DMS79 (cell line): ENCODE data around the gene ELP5.
"Not testable (repeated sequence)": the region's sequence is repeated elsewhere in the genome, so short reads cannot be mapped to it uniquely, and the experiment has no call there.

ENCODE experiments used
- DNase-seq: peaks from one replicate; lab custom pipeline; 2025; lab: John Stamatoyannopoulos, UW

The ELP5 gene

DNA sequence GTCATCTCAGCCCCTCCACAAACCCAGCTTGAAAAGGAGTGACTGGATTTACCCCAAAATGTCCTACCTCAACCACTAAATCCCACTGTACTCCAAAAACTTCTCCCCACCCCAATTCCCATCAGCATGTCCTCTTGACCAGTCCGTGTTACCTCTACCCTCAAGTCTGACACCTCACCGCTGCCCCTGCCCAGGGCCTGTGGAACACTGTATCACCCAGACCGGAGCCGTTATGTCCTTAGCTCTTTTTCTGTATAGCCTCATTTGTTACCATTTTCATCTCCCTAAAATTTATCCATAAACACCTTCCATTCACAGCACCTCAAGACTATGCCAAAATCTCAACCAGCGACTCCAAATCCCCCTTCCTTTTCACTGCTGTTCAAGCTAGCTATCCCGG is 15.2 kb upstream of the ELP5 start:
- DNase-seq: no peak

GRCh38 chr17:7237266-7237760 is 14.7 kb upstream of the ELP5 start:
- DNase-seq: no peak

- no peak for DNase-seq
Observed at GRCh38 chr17:7237761-7238419, 14.1 kb upstream of the ELP5 start.

- no peak for DNase-seq
Observed at GRCh38 chr17:7238420-7239090, 13.5 kb upstream of the ELP5 start.

DNA sequence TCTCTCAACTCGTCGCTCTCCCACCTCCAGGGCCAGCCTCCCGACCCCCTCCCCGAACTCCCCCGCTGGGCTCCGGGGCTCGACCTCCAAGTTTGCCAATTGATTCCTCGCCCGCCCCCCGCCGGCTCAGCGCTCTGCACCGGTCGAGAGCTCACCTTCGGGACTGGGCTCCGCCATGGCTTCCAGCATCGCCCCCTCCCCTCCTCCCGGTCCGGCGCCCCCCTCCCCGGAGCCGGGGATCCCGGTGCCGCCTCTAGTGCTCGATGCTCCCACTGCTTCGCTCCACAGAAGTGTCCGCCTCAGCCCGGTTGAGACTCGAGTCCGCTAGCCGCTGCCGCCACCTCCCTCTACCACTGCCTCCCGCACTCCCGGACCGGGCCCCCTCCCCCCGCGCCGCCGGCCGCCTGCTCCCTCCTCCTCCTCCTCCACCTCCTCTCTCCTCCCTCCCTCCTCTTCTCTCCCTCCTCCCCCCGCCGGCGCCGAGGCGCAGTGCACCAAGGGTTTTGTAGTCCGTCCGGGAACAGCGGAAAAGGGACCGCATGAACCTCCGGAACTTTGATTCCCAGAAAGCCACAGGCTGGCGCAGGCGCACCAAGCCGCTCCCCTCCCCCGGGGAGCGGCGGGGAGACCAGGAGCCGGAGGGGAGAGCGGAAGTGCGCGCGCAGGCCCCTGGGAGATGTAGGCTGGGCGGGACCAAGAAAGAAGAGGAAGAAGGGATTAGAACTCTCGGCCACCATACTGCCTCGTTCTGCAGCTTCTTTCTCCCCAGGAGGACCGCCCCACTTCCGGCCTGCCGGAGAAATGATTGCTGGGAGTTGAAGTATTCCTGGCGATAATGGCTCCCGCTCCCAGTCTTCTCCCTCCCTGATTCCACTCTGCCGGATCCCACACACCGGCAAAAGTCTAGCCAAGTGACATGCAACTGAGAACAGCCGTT is 12.7 kb upstream of the ELP5 start, which contains the start of gene PHF23:
PHF23 (minus strand) TSS at position 367 of the 937 bp plus-strand sequence; CDS start at position 189, 178 bp downstream.
- peak; percentile 98 for DNase-seq

DNA sequence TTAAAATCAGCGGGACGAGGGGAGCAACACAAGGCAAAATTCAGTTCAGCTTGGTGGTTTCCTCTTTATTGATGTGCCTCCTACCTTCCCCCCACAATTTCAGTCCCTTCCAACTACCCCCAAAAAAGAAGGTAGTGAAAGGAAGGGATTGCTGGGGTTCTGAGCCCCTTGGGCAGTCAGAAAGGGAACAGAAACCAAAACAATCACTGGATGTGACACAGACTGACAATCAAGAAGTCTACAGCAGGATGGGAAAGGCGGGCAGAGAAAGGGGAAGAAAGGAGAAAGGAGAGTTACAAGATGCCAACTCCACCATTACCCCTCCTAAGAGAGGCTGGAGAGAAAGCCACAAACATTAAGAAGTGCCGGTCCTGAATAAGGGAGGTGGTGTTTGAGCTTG is 11.6 kb upstream of the ELP5 start:
- DNase-seq: no peak

GRCh38 chr17:7241090-7241733 is 10.8 kb upstream of the ELP5 start:
- no peak for DNase-seq

GRCh38 chr17:7241783-7242716 is 10.0 kb upstream of the ELP5 start, which contains the start of gene GABARAP:
Gene GABARAP (minus strand): TSS chr17:7242449. CDS start chr17:7242330, 119 bp downstream.
- DNase-seq: peak; percentile 66

- peak; percentile 84 for DNase-seq
Observed at GRCh38 chr17:7242717-7243452, 9.1 kb upstream of the ELP5 start.

GRCh38 chr17:7243453-7243729 is 8.6 kb upstream of the ELP5 start:
- DNase-seq: no peak

- not testable (repeated sequence) for DNase-seq
Observed at GRCh38 chr17:7243838-7244237, 8.2 kb upstream of the ELP5 start.

GRCh38 chr17:7246779-7247178 is 5.2 kb upstream of the ELP5 start:
- DNase-seq: no peak

DNA sequence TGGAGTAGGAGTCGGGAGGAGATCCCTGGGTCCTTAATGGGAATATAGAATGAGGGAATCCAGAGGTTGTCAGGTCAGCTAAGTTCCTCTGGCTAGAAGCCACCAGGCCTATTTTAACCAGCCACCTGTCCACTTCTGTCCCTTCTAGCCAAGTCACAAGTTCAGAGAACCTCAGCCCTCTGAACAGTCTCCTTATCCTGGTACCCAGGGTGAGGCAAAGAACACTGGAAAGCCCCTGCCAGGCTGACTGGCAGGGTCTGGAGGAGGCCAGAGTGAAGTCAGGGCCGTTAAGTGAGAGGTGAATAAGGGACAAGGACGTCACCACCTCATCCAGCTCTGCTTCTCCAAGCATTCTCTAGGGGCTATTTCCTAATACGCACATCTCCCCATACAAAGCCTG is 3.2 kb upstream of the ELP5 start:
- DNase-seq: no peak

DNA sequence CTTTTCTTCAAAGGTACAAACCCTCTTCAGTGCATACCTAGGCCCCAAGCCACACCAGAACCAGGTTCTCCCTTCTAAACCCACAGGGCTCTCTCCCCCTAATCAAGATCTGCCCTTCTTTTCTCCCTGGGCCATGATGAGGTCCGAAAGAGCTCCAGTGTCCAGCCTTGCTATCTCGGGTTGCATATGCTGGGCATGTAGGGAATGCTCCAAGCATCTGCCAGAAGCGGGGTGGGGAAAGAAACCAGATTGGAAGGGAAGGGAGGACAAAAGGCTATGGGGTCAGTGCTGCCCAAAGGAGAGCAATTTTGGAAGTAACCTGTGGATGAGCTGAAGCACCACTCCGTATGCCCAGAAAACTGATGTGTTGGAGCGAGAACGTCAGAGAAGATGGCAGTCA is 2.8 kb upstream of the ELP5 start:
- no peak for DNase-seq

DNA sequence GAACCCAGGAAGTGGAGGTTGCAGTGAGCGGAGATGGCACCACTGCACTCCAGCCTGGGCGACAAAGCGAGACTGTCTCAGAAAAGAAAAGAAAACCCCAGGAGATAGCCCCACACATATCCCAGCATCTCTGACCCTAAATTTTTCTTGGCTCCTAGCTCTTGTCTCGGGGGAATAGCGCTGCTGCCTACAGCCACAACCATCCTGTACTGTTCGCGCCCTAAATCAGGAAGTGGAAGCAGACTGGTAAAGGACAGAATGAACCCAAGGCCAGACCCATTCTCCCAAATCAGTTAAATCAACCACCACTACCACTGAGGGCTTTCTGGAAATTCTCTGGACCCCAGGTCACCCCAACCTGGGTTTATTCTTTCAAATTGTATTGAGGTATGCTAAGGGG is 2.2 kb upstream of the ELP5 start:
- no peak for DNase-seq

DNA sequence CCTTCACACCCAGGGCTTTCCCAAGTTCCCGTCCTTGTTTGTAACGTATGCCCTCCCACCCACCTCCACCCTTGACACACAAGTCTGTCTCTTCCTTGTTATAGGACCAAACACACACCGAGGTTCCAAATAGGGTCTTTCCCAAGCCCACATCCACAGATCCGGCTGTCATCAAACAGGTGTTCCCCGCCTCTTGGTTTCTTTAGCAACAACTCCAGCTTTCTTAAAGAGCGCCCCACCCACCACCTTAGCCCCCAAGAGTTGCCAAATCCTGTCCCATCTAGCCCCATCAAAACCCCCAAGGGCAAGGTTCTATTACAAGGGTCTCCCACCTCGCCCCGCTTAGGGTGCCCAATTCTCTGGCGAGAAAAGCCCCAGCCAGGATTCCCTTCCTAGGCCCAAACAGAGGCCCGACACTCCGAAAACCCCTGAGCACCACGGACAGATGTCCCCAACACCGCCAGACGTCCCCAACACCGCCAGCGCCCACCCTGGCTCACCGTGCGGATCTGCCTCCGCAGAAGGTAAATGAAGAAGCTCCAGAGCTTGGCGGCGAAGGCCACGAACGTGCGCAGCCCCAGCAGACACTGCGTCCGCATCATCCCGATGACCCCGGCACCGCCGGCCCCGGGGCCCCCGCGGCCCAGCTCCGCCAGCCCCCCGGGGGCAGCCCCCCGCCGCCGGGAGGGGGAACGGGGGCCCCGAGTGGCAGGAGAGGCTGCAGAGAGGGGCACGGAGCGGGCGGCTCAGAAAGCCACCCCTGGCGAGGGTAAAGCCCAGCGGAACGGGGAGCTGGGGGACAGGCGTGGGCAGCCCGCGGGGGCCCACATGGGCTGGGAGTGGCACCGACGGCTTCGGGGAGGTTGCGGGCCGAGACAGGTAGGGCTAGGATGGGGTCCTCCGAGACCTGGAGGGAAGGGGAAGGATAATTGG is 1.1 kb upstream of the ELP5 start:
- DNase-seq: no peak

DNA sequence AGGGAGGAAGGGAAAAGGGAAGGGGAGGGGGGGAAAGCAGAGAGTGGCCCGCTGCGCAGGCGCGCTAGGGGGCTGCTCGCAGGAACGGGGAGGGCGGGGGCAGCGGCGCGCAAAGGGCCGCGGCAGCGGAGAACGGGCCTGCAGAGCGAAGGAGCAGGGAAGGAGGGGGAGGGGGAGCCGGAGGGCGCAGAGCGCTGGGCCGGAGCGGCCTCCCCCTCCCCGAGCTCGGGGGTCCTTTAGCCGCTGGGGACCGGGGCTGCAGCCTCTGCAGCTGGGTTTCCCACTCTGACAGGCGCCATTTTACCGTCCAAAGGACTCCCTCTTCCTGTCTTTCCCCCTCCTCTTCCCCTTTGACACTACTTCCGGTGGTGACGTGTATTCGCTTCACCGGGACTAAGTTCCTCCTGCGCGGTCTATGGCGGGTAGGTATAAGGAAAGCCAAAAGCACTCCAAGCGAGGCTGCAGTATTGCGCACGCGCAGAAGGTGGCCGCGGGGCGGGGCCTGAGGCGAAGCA is 297 bp upstream of the ELP5 start, which contains the start of gene CTDNEP1:
CTDNEP1 (minus strand) TSS at position 74 of the 515 bp plus-strand sequence. CDS start 438 bp downstream, outside the sequence.
- DNase-seq: peak; percentile 99

GRCh38 chr17:7253082-7253481 is 1.1 kb downstream of the ELP5 start:
- no peak for DNase-seq

GRCh38 chr17:7254511-7254910 is 2.5 kb downstream of the ELP5 start:
- no peak for DNase-seq
